GM23338 (cell line): ENCODE measurements around the gene KRAS. TPM values are rescaled to one million over a fixed set of nuclear protein-coding genes. Genes with fewer than 3 reads are reported as not detected.
A peak's percentile ranks its signal among the peaks of the same experiment; 100 is the strongest.

Experiments used
- ATAC-seq: fragments of 200-7000 bp; cut with Tn5 transposase; 3 replicates; pipeline ENCODE4 v1.9.1; 2020
- DNase-seq: peaks from one replicate; pipeline ENCODE4 v3.0.0-alpha.2; 2015; ENCODE audit warnings: low spot score
- H2AFZ ChIP-seq: fragments of 200-600 bp; sonication (generic); 2 replicates; pipeline ENCODE4 v1.8.0; 2016; ENCODE audit warnings: antibody characterized with exemption, mild to moderate bottlenecking, moderate library complexity
- H3F3A ChIP-seq: fragments of 200-600 bp; sonication (generic); replicated peaks from 2 replicates; pipeline ENCODE4 v1.8.0; 2017; ENCODE audit warnings: antibody characterized with exemption, mixed run types, low read depth
- H3K27ac ChIP-seq: fragments of 200-600 bp; sonication (generic); 2 replicates; pipeline ENCODE4 v1.6.1; 2016; ENCODE audit warnings: low read depth
- H3K27me3 ChIP-seq: fragments of 200-600 bp; sonication (generic); 2 replicates; pipeline ENCODE4 v1.8.0; 2016; ENCODE audit warnings: mild to moderate bottlenecking, mixed run types, moderate library complexity; ENCODE audit not compliant: insufficient read depth
- H3K36me3 ChIP-seq: fragments of 200-600 bp; sonication (generic); 2 replicates; pipeline ENCODE4 v1.8.0; 2016; ENCODE audit warnings: mild to moderate bottlenecking; ENCODE audit not compliant: insufficient read depth
- H3K4me1 ChIP-seq: fragments of 200-600 bp; sonication (generic); 2 replicates; pipeline ENCODE4 v1.8.0; 2016; ENCODE audit warnings: mild to moderate bottlenecking, moderate library complexity; ENCODE audit not compliant: insufficient read depth
- H3K4me2 ChIP-seq: fragments of 200-600 bp; sonication (generic); 2 replicates; pipeline ENCODE4 v1.7.1; 2017; ENCODE audit warnings: mixed run types
- H3K4me3 ChIP-seq: fragments of 200-600 bp; sonication (generic); 2 replicates; pipeline ENCODE4 v1.6.1; 2016; ENCODE audit warnings: mixed run types
- H3K79me2 ChIP-seq: fragments of 200-600 bp; sonication (generic); replicated peaks from 2 replicates; pipeline ENCODE4 v1.8.0; 2017; ENCODE audit warnings: mild to moderate bottlenecking; ENCODE audit not compliant: insufficient read depth
- H3K9me2 ChIP-seq: fragments of 200-600 bp; sonication (generic); 2 replicates; pipeline ENCODE4 v1.8.0; 2017; ENCODE audit not compliant: insufficient read depth
- H4K20me1 ChIP-seq: fragments of 200-600 bp; sonication (generic); replicated peaks from 2 replicates; pipeline ENCODE4 v1.8.0; 2017; ENCODE audit warnings: mild to moderate bottlenecking; ENCODE audit not compliant: insufficient read depth
- H3K27ac Mint-ChIP-seq: 2 replicates; pipeline ENCODE4 v1.8.0; 2020; ENCODE audit warnings: inconsistent platforms, mild to moderate bottlenecking, moderate library complexity, mixed read lengths
- H3K27me3 Mint-ChIP-seq: 3 replicates; pipeline ENCODE4 v1.8.0; 2022; ENCODE audit warnings: low read depth, mild to moderate bottlenecking, moderate library complexity, mixed read lengths, inconsistent platforms; ENCODE audit not compliant: insufficient read depth, poor library complexity
- H3K36me3 Mint-ChIP-seq: 3 replicates; pipeline ENCODE4 v1.8.0; 2021; ENCODE audit warnings: low read depth, mild to moderate bottlenecking, inconsistent platforms, moderate library complexity, mixed read lengths
- H3K4me1 Mint-ChIP-seq: 3 replicates; pipeline ENCODE4 v1.8.0; 2020; ENCODE audit warnings: mild to moderate bottlenecking, inconsistent platforms, mixed read lengths
- H3K4me3 Mint-ChIP-seq: 3 replicates; pipeline ENCODE4 v1.8.0; 2021; ENCODE audit warnings: moderate library complexity, mild to moderate bottlenecking, inconsistent platforms, mixed read lengths
- H3K9me3 Mint-ChIP-seq: 3 replicates; pipeline ENCODE4 v1.8.0; 2020; ENCODE audit warnings: moderate library complexity, mild to moderate bottlenecking, inconsistent platforms, mixed read lengths
- ETS1 ChIP-seq: IDR thresholded peaks from 2 replicates; pipeline ENCODE4 v1.6.1; 2016; ENCODE audit warnings: antibody characterized with exemption
- EZH2 ChIP-seq: fragments of 200-600 bp; sonication (generic); IDR thresholded peaks from one replicate; pipeline ENCODE4 v1.8.0; 2017; ENCODE audit warnings: antibody characterized with exemption, mild to moderate bottlenecking, low read depth; ENCODE audit not compliant: unreplicated experiment
- NANOG ChIP-seq: IDR thresholded peaks from 2 replicates; pipeline ENCODE4 v1.6.1; 2016; ENCODE audit warnings: antibody characterized with exemption, borderline replicate concordance
- REST ChIP-seq: IDR thresholded peaks from one replicate; pipeline ENCODE4 v1.6.1; 2018; ENCODE audit warnings: antibody characterized with exemption; ENCODE audit not compliant: unreplicated experiment
- STAT1 ChIP-seq: IDR thresholded peaks from one replicate; pipeline ENCODE4 v1.6.1; 2016; ENCODE audit warnings: antibody characterized with exemption; ENCODE audit not compliant: unreplicated experiment
- ZNF114 ChIP-seq: fragments of 250-450 bp; sonication (Bioruptor Pico); IDR thresholded peaks from 2 replicates; pipeline ENCODE4 v1.5.0; 2020; ENCODE audit warnings: mild to moderate bottlenecking, moderate library complexity
- polyA plus RNA-seq: library from polyadenylated mRNA; unstranded; fragments of >200 nt; fragmentation: Nextera tagmentation; extraction: Ambion mirVana; gene quantifications from 2 replicates; pipeline ENCODE4 v1.2.1, GENCODE V29; 2016
- total RNA-seq: library from RNA; depleted of rRNA; stranded (reverse); fragments of >200 nt; shearing (Covaris generic); gene quantifications from 2 replicates; pipeline ENCODE4 v1.2.3, GENCODE V29; 2014
- TF ChIP-seq, protein P1 (sequence below): fragments of 250-450 bp; sonication (Bioruptor Pico); IDR thresholded peaks from 2 replicates; pipeline ENCODE4 v1.5.0; 2020; ENCODE audit warnings: mild to moderate bottlenecking, moderate library complexity
- TF ChIP-seq, protein P2 (sequence below), 2 experiments: fragments of 200-600 bp in 1 of 2; sonication (generic) in 1 of 2; conservative IDR thresholded peaks; 2 replicates each; pipeline versions ENCODE4 v1.5.1 to v1.6.1; 2016 to 2017; ENCODE audit warnings: antibody characterized with exemption in 2 of 2, low read depth in 2 of 2, mild to moderate bottlenecking in 2 of 2, moderate library complexity in 1 of 2

Gene KRAS
- total and polyA plus RNA-seq, 2 experiments from 2014 or later = 54.7 to 131 TPM

- TF ChIP-seq, protein P1, sequence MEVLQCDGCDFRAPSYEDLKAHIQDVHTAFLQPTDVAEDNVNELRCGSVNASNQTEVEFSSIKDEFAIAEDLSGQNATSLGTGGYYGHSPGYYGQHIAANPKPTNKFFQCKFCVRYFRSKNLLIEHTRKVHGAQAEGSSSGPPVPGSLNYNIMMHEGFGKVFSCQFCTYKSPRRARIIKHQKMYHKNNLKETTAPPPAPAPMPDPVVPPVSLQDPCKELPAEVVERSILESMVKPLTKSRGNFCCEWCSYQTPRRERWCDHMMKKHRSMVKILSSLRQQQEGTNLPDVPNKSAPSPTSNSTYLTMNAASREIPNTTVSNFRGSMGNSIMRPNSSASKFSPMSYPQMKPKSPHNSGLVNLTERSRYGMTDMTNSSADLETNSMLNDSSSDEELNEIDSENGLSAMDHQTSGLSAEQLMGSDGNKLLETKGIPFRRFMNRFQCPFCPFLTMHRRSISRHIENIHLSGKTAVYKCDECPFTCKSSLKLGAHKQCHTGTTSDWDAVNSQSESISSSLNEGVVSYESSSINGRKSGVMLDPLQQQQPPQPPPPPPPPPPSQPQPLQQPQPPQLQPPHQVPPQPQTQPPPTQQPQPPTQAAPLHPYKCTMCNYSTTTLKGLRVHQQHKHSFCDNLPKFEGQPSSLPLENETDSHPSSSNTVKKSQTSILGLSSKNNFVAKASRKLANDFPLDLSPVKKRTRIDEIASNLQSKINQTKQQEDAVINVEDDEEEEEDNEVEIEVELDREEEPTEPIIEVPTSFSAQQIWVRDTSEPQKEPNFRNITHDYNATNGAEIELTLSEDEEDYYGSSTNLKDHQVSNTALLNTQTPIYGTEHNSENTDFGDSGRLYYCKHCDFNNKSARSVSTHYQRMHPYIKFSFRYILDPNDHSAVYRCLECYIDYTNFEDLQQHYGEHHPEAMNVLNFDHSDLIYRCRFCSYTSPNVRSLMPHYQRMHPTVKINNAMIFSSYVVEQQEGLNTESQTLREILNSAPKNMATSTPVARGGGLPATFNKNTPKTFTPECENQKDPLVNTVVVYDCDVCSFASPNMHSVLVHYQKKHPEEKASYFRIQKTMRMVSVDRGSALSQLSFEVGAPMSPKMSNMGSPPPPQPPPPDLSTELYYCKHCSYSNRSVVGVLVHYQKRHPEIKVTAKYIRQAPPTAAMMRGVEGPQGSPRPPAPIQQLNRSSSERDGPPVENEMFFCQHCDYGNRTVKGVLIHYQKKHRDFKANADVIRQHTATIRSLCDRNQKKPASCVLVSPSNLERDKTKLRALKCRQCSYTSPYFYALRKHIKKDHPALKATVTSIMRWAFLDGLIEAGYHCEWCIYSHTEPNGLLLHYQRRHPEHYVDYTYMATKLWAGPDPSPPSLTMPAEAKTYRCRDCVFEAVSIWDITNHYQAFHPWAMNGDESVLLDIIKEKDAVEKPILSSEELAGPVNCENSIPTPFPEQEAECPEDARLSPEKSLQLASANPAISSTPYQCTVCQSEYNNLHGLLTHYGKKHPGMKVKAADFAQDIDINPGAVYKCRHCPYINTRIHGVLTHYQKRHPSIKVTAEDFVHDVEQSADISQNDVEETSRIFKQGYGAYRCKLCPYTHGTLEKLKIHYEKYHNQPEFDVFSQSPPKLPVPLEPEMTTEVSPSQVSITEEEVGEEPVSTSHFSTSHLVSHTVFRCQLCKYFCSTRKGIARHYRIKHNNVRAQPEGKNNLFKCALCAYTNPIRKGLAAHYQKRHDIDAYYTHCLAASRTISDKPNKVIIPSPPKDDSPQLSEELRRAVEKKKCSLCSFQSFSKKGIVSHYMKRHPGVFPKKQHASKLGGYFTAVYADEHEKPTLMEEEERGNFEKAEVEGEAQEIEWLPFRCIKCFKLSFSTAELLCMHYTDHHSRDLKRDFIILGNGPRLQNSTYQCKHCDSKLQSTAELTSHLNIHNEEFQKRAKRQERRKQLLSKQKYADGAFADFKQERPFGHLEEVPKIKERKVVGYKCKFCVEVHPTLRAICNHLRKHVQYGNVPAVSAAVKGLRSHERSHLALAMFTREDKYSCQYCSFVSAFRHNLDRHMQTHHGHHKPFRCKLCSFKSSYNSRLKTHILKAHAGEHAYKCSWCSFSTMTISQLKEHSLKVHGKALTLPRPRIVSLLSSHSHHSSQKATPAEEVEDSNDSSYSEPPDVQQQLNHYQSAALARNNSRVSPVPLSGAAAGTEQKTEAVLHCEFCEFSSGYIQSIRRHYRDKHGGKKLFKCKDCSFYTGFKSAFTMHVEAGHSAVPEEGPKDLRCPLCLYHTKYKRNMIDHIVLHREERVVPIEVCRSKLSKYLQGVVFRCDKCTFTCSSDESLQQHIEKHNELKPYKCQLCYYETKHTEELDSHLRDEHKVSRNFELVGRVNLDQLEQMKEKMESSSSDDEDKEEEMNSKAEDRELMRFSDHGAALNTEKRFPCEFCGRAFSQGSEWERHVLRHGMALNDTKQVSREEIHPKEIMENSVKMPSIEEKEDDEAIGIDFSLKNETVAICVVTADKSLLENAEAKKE (CRISPR knock-in tag) = no peak
- TF ChIP-seq REST = no peak
Observed at GRCh38 chr12:25156061-25156460, 94.7 kb downstream of the KRAS start (continued).

- Mint-ChIP-seq H3K27me3 (peaks cover 4% of the 10 kb centered on the region), H3K4me1 (peaks cover 15% of the 10 kb centered on the region), H3K9me3 (no peaks in the 10 kb centered on the region), H3K4me3 (no peak overlapping the region), H3K36me3 (no peaks in the 10 kb centered on the region), H3K27ac (no peak overlapping the region)
- H3K4me2 ChIP-seq = no peak overlapping the region
- no peak overlapping the region for H2AFZ ChIP-seq
- H3K79me2 ChIP-seq = no peaks in the 10 kb centered on the region
- no peaks in the 10 kb centered on the region for H3K36me3 ChIP-seq
- H4K20me1 ChIP-seq = no peaks in the 10 kb centered on the region
- TF ChIP-seq STAT1 (no peak), EZH2 (no peak), ZNF114 (no peak), NANOG (no peak), ETS1 (no peak)
- TF ChIP-seq, protein P2, sequence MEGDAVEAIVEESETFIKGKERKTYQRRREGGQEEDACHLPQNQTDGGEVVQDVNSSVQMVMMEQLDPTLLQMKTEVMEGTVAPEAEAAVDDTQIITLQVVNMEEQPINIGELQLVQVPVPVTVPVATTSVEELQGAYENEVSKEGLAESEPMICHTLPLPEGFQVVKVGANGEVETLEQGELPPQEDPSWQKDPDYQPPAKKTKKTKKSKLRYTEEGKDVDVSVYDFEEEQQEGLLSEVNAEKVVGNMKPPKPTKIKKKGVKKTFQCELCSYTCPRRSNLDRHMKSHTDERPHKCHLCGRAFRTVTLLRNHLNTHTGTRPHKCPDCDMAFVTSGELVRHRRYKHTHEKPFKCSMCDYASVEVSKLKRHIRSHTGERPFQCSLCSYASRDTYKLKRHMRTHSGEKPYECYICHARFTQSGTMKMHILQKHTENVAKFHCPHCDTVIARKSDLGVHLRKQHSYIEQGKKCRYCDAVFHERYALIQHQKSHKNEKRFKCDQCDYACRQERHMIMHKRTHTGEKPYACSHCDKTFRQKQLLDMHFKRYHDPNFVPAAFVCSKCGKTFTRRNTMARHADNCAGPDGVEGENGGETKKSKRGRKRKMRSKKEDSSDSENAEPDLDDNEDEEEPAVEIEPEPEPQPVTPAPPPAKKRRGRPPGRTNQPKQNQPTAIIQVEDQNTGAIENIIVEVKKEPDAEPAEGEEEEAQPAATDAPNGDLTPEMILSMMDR (conservative IDR thresholded peaks at IDR 0.05; ENCODE audit: low read depth in 2 of 2) = peak; percentile 57 to 79
- no peaks in the 10 kb centered on the region for H3K9me2 ChIP-seq
- ATAC-seq (no peak), DNase-seq (peak; percentile 58)
- no peak overlapping the region for H3K4me3 ChIP-seq
- peaks cover 14% of the 10 kb centered on the region for H3K4me1 ChIP-seq
- no peaks in the 10 kb centered on the region for H3K27me3 ChIP-seq
- H3F3A ChIP-seq = no peaks in the 10 kb centered on the region
- H3K27ac ChIP-seq = no peak overlapping the region
Observed at GRCh38 chr12:25155022-25155576, 95.6 kb downstream of the KRAS start.
